Measurements from ENCODE around the gene ANKRD29. TPM values are rescaled to one million over a fixed set of nuclear protein-coding genes. Genes with fewer than 3 reads are reported as not detected.

ANKRD29 gene
- total RNA-seq, 1 experiment from 2014 or later = not detected

- DNase-seq (ENCODE audit: low spot score) = peak; percentile 3
- in situ Hi-C loops (cut with HindIII; ENCODE audit: low sequenced_read_pairs) = no loop called here
Observed at GRCh38 chr18:23689031-23689615, 26.4 kb upstream of the ANKRD29 start, which contains the start of gene LAMA3. TSS of gene LAMA3 (plus strand) at chr18:23689453. CDS start at chr18:23689684, 231 bp downstream.

- no peak for DNase-seq (ENCODE audit: low spot score)
- in situ Hi-C loops (cut with HindIII; ENCODE audit: low sequenced_read_pairs) = no loop called here
Observed at GRCh38 chr18:23688528-23688927, 25.8 kb upstream of the ANKRD29 start.

DNA sequence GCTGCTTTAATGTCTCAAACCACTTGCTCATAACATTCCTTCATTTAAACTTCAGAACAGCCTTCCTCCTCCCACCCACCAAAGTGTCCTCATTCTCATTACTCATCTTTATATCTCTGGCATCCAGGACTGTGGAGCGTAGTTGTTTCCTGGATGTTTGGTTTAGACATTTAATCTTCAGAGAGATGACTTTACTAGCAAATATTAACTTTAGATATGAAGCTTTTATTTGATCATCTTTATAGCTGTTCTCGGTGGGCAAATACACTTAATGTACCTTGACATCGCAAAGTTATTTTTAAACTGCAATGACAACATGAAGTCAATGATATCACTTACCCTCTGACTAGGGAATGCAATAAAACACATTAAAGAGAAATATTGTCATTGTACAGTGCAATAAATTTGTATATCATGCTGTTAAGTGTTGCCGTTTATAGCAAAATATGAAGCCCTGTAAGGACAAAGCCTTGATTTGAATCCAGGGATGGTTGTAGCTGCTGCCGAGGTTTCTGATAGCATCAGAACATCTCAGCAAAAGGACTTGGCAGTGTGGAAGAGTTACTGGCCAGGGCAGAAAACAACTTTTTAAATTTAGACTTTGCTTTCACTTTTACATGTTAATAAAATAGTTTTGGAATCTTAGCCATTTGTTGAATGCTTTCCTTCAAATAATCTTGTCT, 21.9 kb upstream of the ANKRD29 start:
- in situ Hi-C loops (cut with HindIII; ENCODE audit: low sequenced_read_pairs) = no loop called here
- DNase-seq (ENCODE audit: low spot score) = no peak

DNA sequence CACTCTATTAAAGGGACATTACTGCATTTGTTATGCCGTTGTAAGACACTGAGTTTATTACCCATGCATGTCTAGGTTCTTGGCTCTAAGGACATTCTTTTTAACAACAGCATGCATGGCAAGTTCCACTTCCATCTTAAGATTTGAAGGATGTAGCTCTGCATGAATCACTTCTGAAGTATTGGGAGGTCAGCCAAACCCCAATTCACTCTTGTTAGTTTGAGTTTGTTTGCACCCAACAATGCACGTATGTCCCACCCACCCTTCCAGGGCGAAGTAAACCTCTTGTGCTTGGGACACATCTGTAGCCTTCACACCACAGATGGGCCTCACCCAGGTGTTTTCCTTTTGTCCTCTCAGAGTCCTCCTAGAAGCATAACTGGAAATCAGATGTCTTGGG, 21.0 kb upstream of the ANKRD29 start:
- in situ Hi-C loops (cut with HindIII; ENCODE audit: low sequenced_read_pairs) = no loop called here
- DNase-seq (ENCODE audit: low spot score) = no peak

DNA sequence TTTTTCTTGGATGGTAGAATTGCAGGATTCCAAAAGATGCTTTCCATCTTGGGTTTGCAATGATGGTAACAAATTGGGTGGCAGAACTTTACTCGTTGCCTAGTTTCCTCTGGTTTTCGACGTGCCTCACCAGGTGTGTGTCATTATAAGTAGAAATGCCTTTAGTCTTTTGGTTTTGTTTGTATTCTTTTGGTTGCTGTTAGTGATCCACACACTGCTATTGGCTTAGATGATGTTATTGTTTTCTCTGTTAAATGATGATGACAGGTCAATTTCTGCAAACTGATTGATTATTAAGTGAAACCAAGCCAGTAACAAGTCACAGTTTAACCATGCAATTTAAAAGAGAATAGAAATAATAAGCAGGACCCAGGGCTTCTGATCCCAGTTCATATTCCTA, 20.4 kb upstream of the ANKRD29 start:
- in situ Hi-C loops (cut with HindIII; ENCODE audit: low sequenced_read_pairs) = no loop called here
- DNase-seq (ENCODE audit: low spot score) = no peak

- DNase-seq (ENCODE audit: low spot score) = no peak
- in situ Hi-C loops (cut with HindIII; ENCODE audit: low sequenced_read_pairs) = no loop called here
Observed at GRCh38 chr18:23682472-23682871, 19.8 kb upstream of the ANKRD29 start.

GRCh38 chr18:23682045-23682444, 19.3 kb upstream of the ANKRD29 start:
- no peak for DNase-seq (ENCODE audit: low spot score)
- in situ Hi-C loops (cut with HindIII; ENCODE audit: low sequenced_read_pairs) = no loop called here

DNA sequence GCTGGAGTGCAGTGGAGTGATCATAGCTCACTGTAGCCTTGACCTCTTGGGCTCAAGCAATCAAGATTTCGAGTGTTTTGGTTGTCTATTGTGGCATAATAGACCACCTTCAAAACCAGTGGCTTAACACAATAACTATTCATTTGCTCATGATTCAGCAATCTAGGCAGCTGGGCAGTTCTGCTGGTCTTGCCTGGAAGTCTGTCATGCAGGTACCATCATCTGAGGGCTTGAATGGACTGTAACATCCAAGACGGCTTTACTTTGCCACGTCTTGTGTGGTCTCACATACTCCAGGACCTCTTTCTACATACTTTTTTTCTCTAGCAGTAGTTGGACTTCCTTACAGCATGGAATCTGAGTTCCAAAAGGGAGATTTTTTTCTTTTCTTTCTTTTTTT, 13.2 kb upstream of the ANKRD29 start:
- in situ Hi-C loops (cut with HindIII; ENCODE audit: low sequenced_read_pairs) = no loop called here
- DNase-seq (ENCODE audit: low spot score) = no peak

DNA sequence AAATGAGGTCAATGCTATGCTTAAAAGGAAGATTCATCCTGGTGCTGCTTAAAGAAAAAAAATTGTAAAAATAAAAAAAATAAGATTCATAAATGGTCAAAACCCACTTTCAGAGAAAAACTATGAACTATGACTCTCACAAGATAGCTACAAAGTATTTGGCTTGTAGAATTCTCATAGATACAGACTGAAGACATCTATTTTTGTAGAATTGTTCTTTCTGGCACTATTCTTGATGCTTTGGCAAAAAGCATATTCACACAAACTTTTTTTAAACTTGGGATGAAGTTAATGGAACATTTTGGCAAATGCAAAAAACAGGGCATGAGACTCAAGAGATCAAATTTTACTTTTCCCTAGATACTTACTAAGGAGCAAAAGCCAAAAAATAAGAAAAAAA, 12.5 kb upstream of the ANKRD29 start:
- in situ Hi-C loops (cut with HindIII; ENCODE audit: low sequenced_read_pairs) = no loop called here
- DNase-seq (ENCODE audit: low spot score) = no peak

DNA sequence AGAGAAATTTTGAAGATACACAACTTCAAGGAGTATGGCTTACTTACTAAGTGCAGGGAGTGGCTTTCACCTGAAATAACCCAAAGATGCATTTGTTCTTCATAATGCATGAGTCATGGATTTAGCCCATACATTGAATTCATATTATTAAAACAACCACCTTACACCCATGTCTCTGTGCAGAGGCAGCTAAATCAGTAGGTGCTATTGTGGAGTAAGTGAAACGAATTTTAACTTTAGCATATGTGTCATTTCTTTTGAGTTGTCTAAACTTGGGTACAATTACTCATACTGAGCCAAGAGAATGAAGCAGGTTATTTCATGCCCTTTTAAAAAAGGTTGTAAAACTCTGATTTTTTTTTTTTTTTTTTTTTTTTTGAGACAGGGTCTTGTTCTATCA, 11.0 kb upstream of the ANKRD29 start:
- in situ Hi-C loops (cut with HindIII; ENCODE audit: low sequenced_read_pairs) = no loop called here
- DNase-seq (ENCODE audit: low spot score) = no peak

GRCh38 chr18:23671564-23671963, 8.9 kb upstream of the ANKRD29 start:
- no peak for DNase-seq (ENCODE audit: low spot score)
- in situ Hi-C loops (cut with HindIII; ENCODE audit: low sequenced_read_pairs) = no loop called here

- no peak for DNase-seq (ENCODE audit: low spot score)
- in situ Hi-C loops (cut with HindIII; ENCODE audit: low sequenced_read_pairs) = no loop called here
Observed at GRCh38 chr18:23669804-23670405, 7.2 kb upstream of the ANKRD29 start.

DNA sequence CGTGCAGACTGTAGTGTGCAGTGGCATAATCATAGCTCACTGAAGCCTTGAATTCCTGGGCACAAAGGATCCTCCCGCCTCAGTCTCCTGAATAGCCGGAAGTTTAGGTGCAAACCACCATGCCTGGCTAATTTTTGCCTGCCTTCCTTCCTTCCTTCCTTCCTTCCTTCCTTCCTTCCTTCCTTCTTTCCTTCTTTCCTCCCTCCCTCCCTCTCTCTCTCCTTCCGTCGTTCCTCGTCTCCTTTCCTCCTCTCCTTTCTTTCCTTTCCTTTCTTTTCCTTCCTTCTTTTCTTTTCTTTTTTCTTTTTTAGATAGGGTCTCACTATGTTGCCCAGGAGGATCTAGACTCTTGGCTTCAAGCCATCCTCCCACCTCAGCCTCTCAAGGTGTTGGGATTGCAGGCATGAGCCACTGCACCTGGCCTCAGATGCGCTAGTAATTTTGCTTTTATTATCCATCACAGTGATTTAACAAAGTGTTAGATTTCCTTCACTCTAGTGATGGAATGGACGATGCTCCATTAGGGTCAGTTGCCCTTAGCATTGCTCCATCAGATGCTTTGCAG, 6.6 kb upstream of the ANKRD29 start:
- no peak for DNase-seq (ENCODE audit: low spot score)
- in situ Hi-C loops (cut with HindIII; ENCODE audit: low sequenced_read_pairs) = no loop called here

DNA sequence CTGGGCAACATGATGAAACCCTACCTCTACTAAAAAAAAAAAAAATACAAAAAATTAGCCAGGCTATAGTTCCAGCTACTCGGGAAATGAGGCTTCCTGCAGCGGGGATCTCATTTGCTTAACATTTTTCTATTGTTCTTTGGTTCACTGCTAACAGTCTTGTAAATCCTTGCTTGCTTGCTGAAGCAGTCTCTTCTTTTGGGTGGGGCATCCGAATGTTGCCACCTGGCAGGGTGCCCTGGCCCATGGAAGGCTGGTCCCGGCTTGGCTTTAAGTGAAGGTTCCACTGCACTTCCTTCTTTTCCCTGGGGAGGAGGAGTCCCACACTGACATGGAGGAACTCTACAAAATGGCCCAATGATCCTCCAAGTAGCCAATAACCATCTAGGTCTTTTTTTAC, 6.0 kb upstream of the ANKRD29 start:
- in situ Hi-C loops (cut with HindIII; ENCODE audit: low sequenced_read_pairs) = no loop called here
- no peak for DNase-seq (ENCODE audit: low spot score)

DNA sequence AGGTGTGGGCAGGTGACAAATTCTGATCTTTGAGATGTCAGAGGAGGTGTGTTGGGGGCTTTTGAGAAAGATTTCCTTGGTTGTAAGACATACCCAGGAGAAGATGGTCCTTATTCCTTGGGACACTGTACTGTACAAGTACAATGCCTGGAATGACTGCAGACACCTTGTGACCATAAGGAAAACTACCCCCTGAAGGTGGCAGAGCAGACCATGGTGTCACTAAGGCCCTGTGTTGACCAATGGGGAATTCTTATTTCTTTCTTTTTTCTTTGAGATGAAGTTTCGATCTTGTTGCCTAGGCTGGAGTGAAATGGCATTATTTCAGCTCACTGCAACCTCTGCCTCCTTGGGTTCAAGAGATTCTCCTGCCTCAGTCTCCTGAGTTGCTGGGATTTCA, 4.4 kb upstream of the ANKRD29 start:
- in situ Hi-C loops (cut with HindIII; ENCODE audit: low sequenced_read_pairs) = no loop called here
- no peak for DNase-seq (ENCODE audit: low spot score)

- in situ Hi-C loops (cut with HindIII; ENCODE audit: low sequenced_read_pairs) = no loop called here
- no peak for DNase-seq (ENCODE audit: low spot score)
Observed at GRCh38 chr18:23664674-23665073, 2.0 kb upstream of the ANKRD29 start.

- in situ Hi-C loops (cut with HindIII; ENCODE audit: low sequenced_read_pairs) = no loop called here
- DNase-seq (ENCODE audit: low spot score) = no peak
Observed at GRCh38 chr18:23661735-23662308, 889 bp downstream of the ANKRD29 start.

DNA sequence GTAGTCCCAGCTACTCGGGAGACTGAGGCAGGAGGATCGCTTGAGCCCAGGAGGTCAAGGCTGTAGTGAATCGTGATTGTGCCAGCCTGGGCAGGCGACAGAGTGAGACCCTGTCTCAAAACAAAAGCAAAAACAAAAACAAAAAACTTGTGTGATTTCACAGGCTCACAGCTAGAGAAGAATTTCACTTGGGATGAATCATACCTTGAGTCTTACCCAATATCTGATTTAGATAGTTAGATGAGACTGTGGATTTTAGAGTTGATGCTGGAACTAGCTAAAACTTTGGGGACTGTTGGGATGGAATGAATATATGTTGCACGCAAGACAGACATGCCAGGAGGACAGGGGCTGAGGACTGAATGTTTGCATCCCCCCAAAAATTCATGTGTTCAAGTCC, 4.4 kb downstream of the ANKRD29 start:
- DNase-seq (ENCODE audit: low spot score) = no peak
- in situ Hi-C loops (cut with HindIII; ENCODE audit: low sequenced_read_pairs) = no loop called here

GRCh38 chr18:23652232-23652631, 10.5 kb downstream of the ANKRD29 start:
- DNase-seq (ENCODE audit: low spot score) = no peak
- in situ Hi-C loops (cut with HindIII; ENCODE audit: low sequenced_read_pairs) = no loop called here
